Tibial nerve (tissue), 4 donors: ENCODE data around the gene ERMP1. TPM values are rescaled to one million over a fixed set of nuclear protein-coding genes. Genes with fewer than 3 reads are reported as not detected.

Source experiments
- DNase-seq, 2 donors: peaks; one replicate each; pipeline ENCODE4 v3.0.0-alpha.2; 2019; ENCODE audit warnings: low spot score in 2 of 2
- H3K27ac ChIP-seq, 4 donors: fragments of 200-600 bp; sonication (generic) in 3 of 4; one replicate each; pipeline ENCODE4 v1.5.1; 2017 to 2019; ENCODE audit warnings: mild to moderate bottlenecking in 1 of 4
- H3K27me3 ChIP-seq, 2 donors: fragments of 200-600 bp; sonication (generic) in 1 of 2; one replicate each; pipeline versions ENCODE4 v1.5.1 to v1.6.0; 2017 to 2019
- H3K36me3 ChIP-seq, 3 donors: fragments of 200-600 bp; sonication (generic); one replicate each; pipeline ENCODE4 v1.5.1; 2018 to 2019
- H3K4me1 ChIP-seq, 4 donors: fragments of 200-600 bp; sonication (generic) in 3 of 4; one replicate each; pipeline ENCODE4 v1.5.1; 2017 to 2019
- H3K4me3 ChIP-seq, 4 donors: fragments of 200-600 bp; sonication (generic) in 3 of 4; one replicate each; pipeline ENCODE4 v1.5.1; 2017 to 2019; ENCODE audit warnings: mild to moderate bottlenecking in 1 of 4, moderate library complexity in 1 of 4
- H3K9me3 ChIP-seq, 4 donors: fragments of 200-600 bp; sonication (generic) in 3 of 4; one replicate each; pipeline ENCODE4 v1.5.1; 2017 to 2019
- CTCF ChIP-seq, 5 experiments: fragments of 200-600 bp in 3 of 5; fragments of 450-650 bp in 2 of 5; sonication (generic) in 3 of 5; IDR thresholded peaks; one replicate each; pipeline ENCODE4 v1.5.1; 2016 to 2019; ENCODE audit warnings: antibody characterized with exemption in 5 of 5, mild to moderate bottlenecking in 3 of 5, moderate library complexity in 2 of 5
- EP300 ChIP-seq, 2 donors: sonication (generic); formaldehyde crosslinking; IDR thresholded peaks; one replicate each; pipeline ENCODE4 v1.6.1; 2017; ENCODE audit warnings: antibody characterized with exemption in 2 of 2, mild to moderate bottlenecking in 1 of 2
- POLR2A ChIP-seq, 2 donors: fragments of 450-650 bp; IDR thresholded peaks; one replicate each; pipeline ENCODE4 v1.6.1; 2017; ENCODE audit warnings: antibody characterized with exemption in 2 of 2, mild to moderate bottlenecking in 2 of 2, moderate library complexity in 2 of 2
- WGBS, 2 donors: methylation state at CpG; one replicate each; pipeline ENCODE4 v1.1.5; 2018; 5-methylcytosine and 5-hydroxymethylcytosine counted together
- total RNA-seq, 4 donors: library from RNA; depleted of rRNA; stranded (reverse); fragments of >200 nt; gene quantifications; one replicate each; pipeline ENCODE4 v1.1.0, GENCODE V29; 2016

Gene ERMP1
- total RNA-seq, 4 donors from 2014 or later, result 11.1 to 17.5 (median 13.6) TPM

GRCh38 chr9:5866272-5866671, 33.4 kb upstream of the ERMP1 start:
- peaks cover 0 to 30% (median 0%) of the 10 kb centered on the region in 3 donors for H3K36me3 ChIP-seq
- no peaks in the 10 kb centered on the region for H3K9me3 ChIP-seq
- no peak for DNase-seq
- TF ChIP-seq CTCF (IDR thresholded peaks at IDR 0.05) (no peak), POLR2A (IDR thresholded peaks at IDR 0.05) (no peak), EP300 (IDR thresholded peaks at IDR 0.05) (no peak)
- no peak overlapping the region for H3K4me3 ChIP-seq
- no peaks in the 10 kb centered on the region for H3K4me1 ChIP-seq
- H3K27me3 ChIP-seq, result no peaks in the 10 kb centered on the region
- WGBS, 2 donors, result 91 to 94% methylated on average over 2 of the region's 2 CpGs
- no peak overlapping the region for H3K27ac ChIP-seq

- Histone ChIP-seq H3K27me3 (no peaks in the 10 kb centered on the region), H3K4me1 (no peaks in the 10 kb centered on the region), H3K27ac (no peak overlapping the region), H3K36me3 (peaks cover 0 to 19% (median 0%) of the 10 kb centered on the region in 3 donors), H3K9me3 (no peaks in the 10 kb centered on the region), H3K4me3 (no peak overlapping the region)
- no peak for DNase-seq
- 42 to 61% methylated on average over 4 of the region's 4 CpGs for WGBS, 2 donors
- TF ChIP-seq EP300 (IDR thresholded peaks at IDR 0.05), result no peak
- TF ChIP-seq POLR2A (IDR thresholded peaks at IDR 0.05), result no peak
- no peak for TF ChIP-seq CTCF (IDR thresholded peaks at IDR 0.05)
Observed at GRCh38 chr9:5864446-5864845, 31.5 kb upstream of the ERMP1 start.

- TF ChIP-seq POLR2A (IDR thresholded peaks at IDR 0.05), result no peak
- no peak for TF ChIP-seq EP300 (IDR thresholded peaks at IDR 0.05)
- TF ChIP-seq CTCF (IDR thresholded peaks at IDR 0.05), result no peak
- Histone ChIP-seq H3K4me1 (no peaks in the 10 kb centered on the region), H3K27me3 (no peaks in the 10 kb centered on the region), H3K36me3 (peaks cover 0 to 23% (median 0%) of the 10 kb centered on the region in 3 donors), H3K9me3 (no peaks in the 10 kb centered on the region), H3K4me3 (no peak overlapping the region), H3K27ac (no peak overlapping the region)
- WGBS, 2 donors, result 52 to 72% methylated on average over 2 of the region's 2 CpGs
- DNase-seq, result no peak
Observed at GRCh38 chr9:5863092-5863746, 30.3 kb upstream of the ERMP1 start.

GRCh38 chr9:5858833-5859232, 25.9 kb upstream of the ERMP1 start:
- Histone ChIP-seq H3K27ac (no peak overlapping the region), H3K36me3 (peaks cover 0 to 36% (median 0%) of the 10 kb centered on the region in 3 donors), H3K9me3 (no peaks in the 10 kb centered on the region), H3K4me3 (no peak overlapping the region), H3K4me1 (no peaks in the 10 kb centered on the region), H3K27me3 (no peaks in the 10 kb centered on the region)
- 48 to 74% methylated on average over 3 of the region's 3 CpGs for WGBS, 2 donors
- no peak for DNase-seq
- no peak for TF ChIP-seq POLR2A (IDR thresholded peaks at IDR 0.05)
- TF ChIP-seq CTCF (IDR thresholded peaks at IDR 0.05), result no peak
- no peak for TF ChIP-seq EP300 (IDR thresholded peaks at IDR 0.05)

GRCh38 chr9:5857928-5858327, 25.0 kb upstream of the ERMP1 start:
- no peaks in the 10 kb centered on the region for H3K4me1 ChIP-seq
- H3K9me3 ChIP-seq, result no peaks in the 10 kb centered on the region
- TF ChIP-seq EP300 (IDR thresholded peaks at IDR 0.05), result no peak
- TF ChIP-seq POLR2A (IDR thresholded peaks at IDR 0.05), result no peak
- TF ChIP-seq CTCF (IDR thresholded peaks at IDR 0.05), result no peak
- H3K27me3 ChIP-seq, result no peaks in the 10 kb centered on the region
- H3K4me3 ChIP-seq, result no peak overlapping the region
- H3K27ac ChIP-seq, result no peak overlapping the region
- H3K36me3 ChIP-seq, result peaks cover 0 to 36% (median 0%) of the 10 kb centered on the region in 3 donors
- no peak for DNase-seq
